Lower lobe of right lung (tissue), 2 donors: ENCODE data around the gene GAPT. TPM values are rescaled to one million over a fixed set of nuclear protein-coding genes. Genes with fewer than 3 reads are reported as not detected.

ENCODE experiments used
- ATAC-seq, 2 donors: fragments of 200-7000 bp; cut with Tn5 transposase; one replicate each; pipeline ENCODE4 v1.9.1; 2020 to 2022; ENCODE audit warnings: mild to moderate bottlenecking in 2 of 2, moderate library complexity in 2 of 2
- DNase-seq: peaks from one replicate; pipeline ENCODE4 v3.0.0-alpha.2; 2020
- H3K27ac ChIP-seq: fragments of 200-600 bp; one replicate; pipeline ENCODE4 v1.8.0; 2022
- H3K27me3 ChIP-seq: fragments of 200-600 bp; one replicate; pipeline ENCODE4 v1.8.0; 2022; ENCODE audit warnings: low read depth
- H3K36me3 ChIP-seq: fragments of 200-600 bp; one replicate; pipeline ENCODE4 v1.8.0; 2022; ENCODE audit warnings: mild to moderate bottlenecking
- H3K4me1 ChIP-seq: fragments of 200-600 bp; one replicate; pipeline ENCODE4 v1.8.0; 2022
- H3K4me3 ChIP-seq: fragments of 200-600 bp; one replicate; pipeline ENCODE4 v1.8.0; 2022; ENCODE audit warnings: mild to moderate bottlenecking
- H3K9me3 ChIP-seq: fragments of 200-600 bp; one replicate; pipeline ENCODE4 v1.8.0; 2022
- CTCF ChIP-seq: fragments of 200-600 bp; IDR thresholded peaks from one replicate; pipeline ENCODE4 v1.8.0; 2022; ENCODE audit warnings: antibody characterized with exemption, mild to moderate bottlenecking
- intact Hi-C: fragments of 100-400 bp; cut with DNase I; formaldehyde crosslinking; loops from one replicate; pipeline ENCODE4 v1.11.0; 2022
- total RNA-seq: library from RNA; stranded (reverse); fragmentation: NEBNext Ultra II Directional; extraction: Animal tissue kit (Norgen Biotek cat#: 25700); gene quantifications from one replicate; pipeline ENCODE4 v1.2.1, GENCODE V29; 2021
- donor health status: DM: no; HTN: yes; CAD: no; lungs with severe emphysema.

Gene GAPT
- total RNA-seq, 1 donor from 2014 or later, result 6.5 TPM

DNA sequence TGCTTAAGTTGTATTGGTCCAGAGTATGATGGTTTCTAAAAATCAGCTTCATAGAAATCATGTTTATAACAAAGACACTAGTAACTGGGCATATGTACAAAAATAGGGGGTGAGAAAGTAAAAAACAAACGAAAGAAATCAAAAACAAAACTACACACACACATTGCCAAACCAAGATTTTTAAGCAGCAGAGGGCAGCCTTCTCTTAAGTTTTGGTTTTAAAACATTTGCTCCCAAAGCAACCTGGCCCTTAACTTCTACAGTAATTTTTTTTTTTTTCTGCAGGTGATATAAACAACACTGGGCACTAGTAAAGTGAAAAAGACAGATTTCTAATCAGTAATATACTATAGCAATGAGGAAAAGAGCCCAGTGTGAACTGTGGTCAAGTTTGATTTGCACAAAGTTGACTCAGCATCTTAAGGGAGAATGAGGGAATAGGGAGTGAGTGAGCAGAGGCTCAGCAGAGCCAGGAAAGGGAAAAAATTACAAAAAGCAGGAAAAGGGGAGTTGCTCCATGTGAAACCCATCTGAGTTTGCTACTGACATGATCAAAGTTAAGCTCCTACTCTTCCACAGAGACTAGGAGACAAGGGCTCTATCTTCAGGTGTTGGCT, 13.4 kb upstream of the GAPT start:
- Histone ChIP-seq H3K27ac (no peak overlapping the region), H3K4me1 (no peaks in the 10 kb centered on the region), H3K36me3 (no peaks in the 10 kb centered on the region), H3K4me3 (no peak overlapping the region), H3K27me3 (no peaks in the 10 kb centered on the region), H3K9me3 (no peaks in the 10 kb centered on the region)
- no peak for TF ChIP-seq CTCF
- ATAC-seq, result no peak
- intact Hi-C loops, result no loop called here
- no peak for DNase-seq

- Histone ChIP-seq H3K27ac (no peak overlapping the region), H3K4me1 (no peaks in the 10 kb centered on the region), H3K36me3 (no peaks in the 10 kb centered on the region), H3K4me3 (no peak overlapping the region), H3K27me3 (no peaks in the 10 kb centered on the region), H3K9me3 (no peaks in the 10 kb centered on the region)
- no peak for ATAC-seq
- intact Hi-C loops, result no loop called here
- TF ChIP-seq CTCF, result no peak
- DNase-seq, result no peak
Measured at GRCh38 chr5:58481066-58481676, 10.1 kb upstream of the GAPT start.

GRCh38 chr5:58481828-58482227, 9.4 kb upstream of the GAPT start:
- Histone ChIP-seq H3K27ac (no peak overlapping the region), H3K27me3 (no peaks in the 10 kb centered on the region), H3K4me3 (no peak overlapping the region), H3K36me3 (no peaks in the 10 kb centered on the region), H3K4me1 (no peaks in the 10 kb centered on the region), H3K9me3 (no peaks in the 10 kb centered on the region)
- ATAC-seq, result no peak
- DNase-seq, result no peak
- TF ChIP-seq CTCF, result no peak
- intact Hi-C loops, result no loop called here

GRCh38 chr5:58482536-58482935, 8.7 kb upstream of the GAPT start:
- Histone ChIP-seq H3K4me1 (no peaks in the 10 kb centered on the region), H3K27me3 (no peaks in the 10 kb centered on the region), H3K4me3 (no peak overlapping the region), H3K36me3 (no peaks in the 10 kb centered on the region), H3K9me3 (no peaks in the 10 kb centered on the region), H3K27ac (no peak overlapping the region)
- intact Hi-C loops, result no loop called here
- no peak for TF ChIP-seq CTCF
- DNase-seq, result no peak
- no peak for ATAC-seq

DNA sequence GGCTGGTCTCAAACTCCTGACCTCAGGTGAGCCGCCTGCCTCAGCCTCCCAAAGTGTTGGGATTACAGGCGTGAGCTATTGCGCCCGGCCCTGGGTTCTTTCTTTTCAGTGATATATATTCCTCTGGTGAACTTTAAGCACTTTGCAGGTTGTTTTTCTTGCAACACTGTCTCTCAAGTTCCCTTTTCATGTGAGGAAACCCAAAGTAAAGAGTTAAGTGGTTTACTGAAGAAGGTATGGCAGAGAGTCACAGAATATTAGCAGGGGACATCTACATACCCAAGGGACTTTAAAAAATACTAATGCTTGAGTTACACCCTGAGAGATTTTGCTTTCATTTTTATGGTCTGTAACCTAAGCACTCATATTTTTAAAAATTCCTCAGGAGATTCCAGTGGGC, 6.7 kb upstream of the GAPT start:
- DNase-seq, result no peak
- no peaks in the 10 kb centered on the region for H3K27me3 ChIP-seq
- intact Hi-C loops, result no loop called here
- no peak for TF ChIP-seq CTCF
- no peak for ATAC-seq
- H3K36me3 ChIP-seq, result no peaks in the 10 kb centered on the region
- no peaks in the 10 kb centered on the region for H3K4me1 ChIP-seq
- H3K27ac ChIP-seq, result no peak overlapping the region
- H3K9me3 ChIP-seq, result no peaks in the 10 kb centered on the region
- H3K4me3 ChIP-seq, result no peak overlapping the region
